ENCODE results near the gene TUBA4B.

DNA sequence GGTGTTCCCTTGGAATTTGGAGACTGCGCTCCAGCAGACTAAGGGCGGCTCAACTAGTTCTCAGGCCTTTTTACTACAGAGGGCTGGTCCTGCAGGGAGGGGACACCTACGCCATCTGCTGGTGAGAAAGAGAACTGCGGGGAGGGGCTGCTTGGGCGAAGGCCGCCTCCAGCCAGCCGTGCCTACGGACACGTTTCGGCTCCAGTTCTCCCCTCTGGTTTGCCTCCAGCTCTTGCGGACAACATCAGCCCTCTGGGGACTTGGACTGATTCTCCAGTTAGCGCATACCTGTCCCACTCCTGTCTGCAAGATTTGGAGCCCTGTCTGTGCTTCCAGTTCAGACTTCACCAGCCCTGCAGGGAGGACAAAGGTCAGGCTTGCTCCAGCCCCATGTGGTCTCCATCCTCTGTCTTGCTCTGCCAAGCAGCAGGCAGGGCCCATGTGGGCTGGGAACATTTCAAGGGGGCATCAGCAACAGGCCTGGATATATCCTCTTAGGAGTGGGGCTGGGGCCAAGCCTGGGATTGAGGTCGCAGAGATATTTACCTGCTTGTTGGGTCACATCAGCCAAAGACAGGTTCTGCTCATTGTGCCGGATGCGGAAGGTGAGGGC, 45.8 kb downstream of the TUBA4B start:
- TF ChIP-seq SP1 (IDR thresholded peaks at IDR 0.05) (no peak), FOXM1 (IDR thresholded peaks at IDR 0.05; ENCODE audit: borderline replicate concordance) (no peak), ZNF384 (IDR thresholded peaks at IDR 0.05) (no peak)
- TF ChIP-seq, protein P1, sequence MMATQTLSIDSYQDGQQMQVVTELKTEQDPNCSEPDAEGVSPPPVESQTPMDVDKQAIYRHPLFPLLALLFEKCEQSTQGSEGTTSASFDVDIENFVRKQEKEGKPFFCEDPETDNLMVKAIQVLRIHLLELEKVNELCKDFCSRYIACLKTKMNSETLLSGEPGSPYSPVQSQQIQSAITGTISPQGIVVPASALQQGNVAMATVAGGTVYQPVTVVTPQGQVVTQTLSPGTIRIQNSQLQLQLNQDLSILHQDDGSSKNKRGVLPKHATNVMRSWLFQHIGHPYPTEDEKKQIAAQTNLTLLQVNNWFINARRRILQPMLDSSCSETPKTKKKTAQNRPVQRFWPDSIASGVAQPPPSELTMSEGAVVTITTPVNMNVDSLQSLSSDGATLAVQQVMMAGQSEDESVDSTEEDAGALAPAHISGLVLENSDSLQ (IDR thresholded peaks at IDR 0.05) = no peak
